Measurements from ENCODE around the gene DEAF1.
"Not testable (repeated sequence)": the region's sequence is repeated elsewhere in the genome, so short reads cannot be mapped to it uniquely, and the experiment has no call there.

GRCh38 chr11:647672-648158, 47.3 kb downstream of the DEAF1 start:
- TF ChIP-seq CTCF, POLR2A (IDR thresholded peaks at IDR 0.05): not testable (repeated sequence)
